Panc1 (cell line): ENCODE data around the gene C19orf12. TPM values are rescaled to one million over a fixed set of nuclear protein-coding genes. Genes with fewer than 3 reads are reported as not detected.

Source experiments
- ATAC-seq: fragments of 200-7000 bp; cut with Tn5 transposase; 2 replicates; pipeline ENCODE4 v1.9.1; 2020; ENCODE audit warnings: mild to moderate bottlenecking, moderate library complexity
- BruUV-seq: library from RNA; stranded (reverse); fragments of 400-500 nt; replicated peaks from 2 replicates; lab custom pipeline; 2021; lab: Mats Ljungman, UMichigan
- CTCF ChIA-PET: fragments of 300-600 bp; sonication (Branson Sonifier 250); formaldehyde crosslinking; loops from one replicate; lab custom pipeline; 2022; ENCODE audit warnings: antibody characterized with exemption; lab: Charles Lee
- POLR2A ChIA-PET: fragments of 300-600 bp; sonication (Branson Sonifier 250); formaldehyde crosslinking; loops from one replicate; lab custom pipeline; 2022; ENCODE audit warnings: antibody characterized with exemption; lab: Charles Lee
- DNase-seq: peaks from one replicate; pipeline ENCODE4 v3.0.0-alpha.2; 2010; ENCODE audit warnings: low read depth, low spot score
- H3K27ac ChIP-seq: 2 replicates; pipeline ENCODE4 v1.5.1; 2011; ENCODE audit warnings: mild to moderate bottlenecking, low read length, inconsistent platforms
- H3K27me3 ChIP-seq: fragments of 200-500 bp; sonication (Bioruptor generic); 2 replicates; pipeline ENCODE4 v1.6.0; 2014; ENCODE audit warnings: low read length, inconsistent platforms; ENCODE audit not compliant: control insufficient read depth, insufficient read depth
- H3K36me3 ChIP-seq: fragments of 200-500 bp; sonication (Bioruptor generic); 2 replicates; pipeline ENCODE4 v1.5.1; 2014; ENCODE audit warnings: inconsistent platforms, mild to moderate bottlenecking, low read length, moderate library complexity; ENCODE audit not compliant: control insufficient read depth, insufficient read depth
- H3K4me1 ChIP-seq: 2 replicates; pipeline ENCODE4 v1.5.1; 2011; ENCODE audit warnings: inconsistent platforms, mild to moderate bottlenecking, low read length, moderate library complexity; ENCODE audit not compliant: control insufficient read depth, insufficient read depth
- H3K4me3 ChIP-seq, 2 experiments: 2 replicates each; pipeline ENCODE4 v1.5.1; 2011 to 2012; ENCODE audit warnings: low read depth in 2 of 2, low read length in 2 of 2, mild to moderate bottlenecking in 2 of 2, inconsistent platforms in 1 of 2, moderate library complexity in 1 of 2
- H3K9me3 ChIP-seq: fragments of 200-500 bp; sonication (Bioruptor generic); 2 replicates; pipeline ENCODE4 v1.5.1; 2014; ENCODE audit warnings: low read depth, mild to moderate bottlenecking, inconsistent platforms, low read length, moderate library complexity; ENCODE audit not compliant: control insufficient read depth, insufficient read depth
- POLR2AphosphoS5 ChIP-seq: IDR thresholded peaks from 2 replicates; pipeline ENCODE4 v1.6.1; 2012; ENCODE audit warnings: mild to moderate bottlenecking, low read depth, low read length, moderate library complexity
- SIN3A ChIP-seq: IDR thresholded peaks from 2 replicates; pipeline ENCODE4 v1.6.1; 2012; ENCODE audit warnings: low read depth, mild to moderate bottlenecking, low read length, moderate library complexity, borderline replicate concordance; ENCODE audit not compliant: insufficient read depth
- TCF7L2 ChIP-seq: IDR thresholded peaks from 2 replicates; pipeline ENCODE4 v1.6.1; 2011; ENCODE audit warnings: mild to moderate bottlenecking, low read depth, low read length, inconsistent platforms
- in situ Hi-C: cut with HindIII; loops from 2 replicates; pipeline ENCODE4 v1.10.0; 2016; ENCODE audit warnings: low sequenced_read_pairs, low pct_unique_long_range_greater_than_20kb
- intact Hi-C: fragments of 100-400 bp; cut with micrococcal nuclease; formaldehyde crosslinking; loops from one replicate; pipeline ENCODE4 v1.10.0; 2022; ENCODE audit not compliant: unreplicated experiment
- total RNA-seq: library from RNA; stranded (reverse); gene quantifications from one replicate; pipeline ENCODE4 v1.2.1, GENCODE V29; 2021; ENCODE audit not compliant: unreplicated experiment
- TF ChIP-seq, protein P1 (sequence below): fragments of 450-650 bp; IDR thresholded peaks from 2 replicates; pipeline ENCODE4 v1.5.1; 2017; ENCODE audit warnings: mild to moderate bottlenecking
- TF ChIP-seq, protein P2 (sequence below), 2 experiments: IDR thresholded peaks; 2 replicates each; pipeline ENCODE4 v1.6.1; 2011 to 2012; ENCODE audit warnings: low read depth in 2 of 2, control low read depth in 1 of 2, low read length in 1 of 2, mild to moderate bottlenecking in 1 of 2, moderate library complexity in 1 of 2; ENCODE audit not compliant: insufficient read depth in 1 of 2

Gene C19orf12
- total RNA-seq, 1 experiment from 2014 or later, result 43.4 TPM

DNA sequence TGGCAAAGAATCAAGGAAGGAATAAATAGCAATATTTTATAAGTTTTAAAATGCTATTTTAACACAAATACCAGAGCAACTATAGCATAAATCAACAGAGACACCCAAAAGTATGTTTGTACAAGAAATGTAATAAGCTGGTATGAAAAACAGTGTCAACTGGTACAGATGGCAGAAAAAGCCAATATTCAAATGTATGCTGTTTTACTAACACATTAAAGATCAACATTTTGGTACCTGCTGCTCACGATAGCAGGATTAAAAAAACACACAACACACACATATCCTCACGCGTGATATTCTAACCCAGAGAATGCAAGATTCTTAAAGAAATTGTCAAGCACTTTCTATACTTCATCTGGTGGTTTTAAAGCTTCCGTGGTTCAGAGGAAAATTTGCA lies 48.1 kb upstream of the C19orf12 start:
- BruUV-seq, result no TSS peak
- H3K9me3 ChIP-seq, result no peaks in the 10 kb centered on the region
- DNase-seq, result no peak
- in situ Hi-C loops, result no loop called here
- ChIA-PET CTCF (interaction anchor here (0.5 kb wide), 1 partner anchor 52 kb away, joined by 3 read pairs; no protein-coding TSS in a partner anchor), POLR2A (no interaction called here)
- TF ChIP-seq, protein P1, sequence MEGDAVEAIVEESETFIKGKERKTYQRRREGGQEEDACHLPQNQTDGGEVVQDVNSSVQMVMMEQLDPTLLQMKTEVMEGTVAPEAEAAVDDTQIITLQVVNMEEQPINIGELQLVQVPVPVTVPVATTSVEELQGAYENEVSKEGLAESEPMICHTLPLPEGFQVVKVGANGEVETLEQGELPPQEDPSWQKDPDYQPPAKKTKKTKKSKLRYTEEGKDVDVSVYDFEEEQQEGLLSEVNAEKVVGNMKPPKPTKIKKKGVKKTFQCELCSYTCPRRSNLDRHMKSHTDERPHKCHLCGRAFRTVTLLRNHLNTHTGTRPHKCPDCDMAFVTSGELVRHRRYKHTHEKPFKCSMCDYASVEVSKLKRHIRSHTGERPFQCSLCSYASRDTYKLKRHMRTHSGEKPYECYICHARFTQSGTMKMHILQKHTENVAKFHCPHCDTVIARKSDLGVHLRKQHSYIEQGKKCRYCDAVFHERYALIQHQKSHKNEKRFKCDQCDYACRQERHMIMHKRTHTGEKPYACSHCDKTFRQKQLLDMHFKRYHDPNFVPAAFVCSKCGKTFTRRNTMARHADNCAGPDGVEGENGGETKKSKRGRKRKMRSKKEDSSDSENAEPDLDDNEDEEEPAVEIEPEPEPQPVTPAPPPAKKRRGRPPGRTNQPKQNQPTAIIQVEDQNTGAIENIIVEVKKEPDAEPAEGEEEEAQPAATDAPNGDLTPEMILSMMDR, result no peak
- TF ChIP-seq POLR2AphosphoS5 (no peak), TCF7L2 (no peak), SIN3A (no peak)
- TF ChIP-seq, protein P2, sequence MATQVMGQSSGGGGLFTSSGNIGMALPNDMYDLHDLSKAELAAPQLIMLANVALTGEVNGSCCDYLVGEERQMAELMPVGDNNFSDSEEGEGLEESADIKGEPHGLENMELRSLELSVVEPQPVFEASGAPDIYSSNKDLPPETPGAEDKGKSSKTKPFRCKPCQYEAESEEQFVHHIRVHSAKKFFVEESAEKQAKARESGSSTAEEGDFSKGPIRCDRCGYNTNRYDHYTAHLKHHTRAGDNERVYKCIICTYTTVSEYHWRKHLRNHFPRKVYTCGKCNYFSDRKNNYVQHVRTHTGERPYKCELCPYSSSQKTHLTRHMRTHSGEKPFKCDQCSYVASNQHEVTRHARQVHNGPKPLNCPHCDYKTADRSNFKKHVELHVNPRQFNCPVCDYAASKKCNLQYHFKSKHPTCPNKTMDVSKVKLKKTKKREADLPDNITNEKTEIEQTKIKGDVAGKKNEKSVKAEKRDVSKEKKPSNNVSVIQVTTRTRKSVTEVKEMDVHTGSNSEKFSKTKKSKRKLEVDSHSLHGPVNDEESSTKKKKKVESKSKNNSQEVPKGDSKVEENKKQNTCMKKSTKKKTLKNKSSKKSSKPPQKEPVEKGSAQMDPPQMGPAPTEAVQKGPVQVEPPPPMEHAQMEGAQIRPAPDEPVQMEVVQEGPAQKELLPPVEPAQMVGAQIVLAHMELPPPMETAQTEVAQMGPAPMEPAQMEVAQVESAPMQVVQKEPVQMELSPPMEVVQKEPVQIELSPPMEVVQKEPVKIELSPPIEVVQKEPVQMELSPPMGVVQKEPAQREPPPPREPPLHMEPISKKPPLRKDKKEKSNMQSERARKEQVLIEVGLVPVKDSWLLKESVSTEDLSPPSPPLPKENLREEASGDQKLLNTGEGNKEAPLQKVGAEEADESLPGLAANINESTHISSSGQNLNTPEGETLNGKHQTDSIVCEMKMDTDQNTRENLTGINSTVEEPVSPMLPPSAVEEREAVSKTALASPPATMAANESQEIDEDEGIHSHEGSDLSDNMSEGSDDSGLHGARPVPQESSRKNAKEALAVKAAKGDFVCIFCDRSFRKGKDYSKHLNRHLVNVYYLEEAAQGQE (IDR thresholded peaks at IDR 0.05; ENCODE audit: insufficient read depth in 1 of 2, low read depth in 2 of 2, low read length in 1 of 2), result no peak
- no peak overlapping the region for H3K4me3 ChIP-seq
- no peaks in the 10 kb centered on the region for H3K36me3 ChIP-seq
- H3K4me1 ChIP-seq, result no peaks in the 10 kb centered on the region
- no peak for ATAC-seq
- no peaks in the 10 kb centered on the region for H3K27me3 ChIP-seq
- H3K27ac ChIP-seq, result no peak overlapping the region
- intact Hi-C loops, result no loop called here

DNA sequence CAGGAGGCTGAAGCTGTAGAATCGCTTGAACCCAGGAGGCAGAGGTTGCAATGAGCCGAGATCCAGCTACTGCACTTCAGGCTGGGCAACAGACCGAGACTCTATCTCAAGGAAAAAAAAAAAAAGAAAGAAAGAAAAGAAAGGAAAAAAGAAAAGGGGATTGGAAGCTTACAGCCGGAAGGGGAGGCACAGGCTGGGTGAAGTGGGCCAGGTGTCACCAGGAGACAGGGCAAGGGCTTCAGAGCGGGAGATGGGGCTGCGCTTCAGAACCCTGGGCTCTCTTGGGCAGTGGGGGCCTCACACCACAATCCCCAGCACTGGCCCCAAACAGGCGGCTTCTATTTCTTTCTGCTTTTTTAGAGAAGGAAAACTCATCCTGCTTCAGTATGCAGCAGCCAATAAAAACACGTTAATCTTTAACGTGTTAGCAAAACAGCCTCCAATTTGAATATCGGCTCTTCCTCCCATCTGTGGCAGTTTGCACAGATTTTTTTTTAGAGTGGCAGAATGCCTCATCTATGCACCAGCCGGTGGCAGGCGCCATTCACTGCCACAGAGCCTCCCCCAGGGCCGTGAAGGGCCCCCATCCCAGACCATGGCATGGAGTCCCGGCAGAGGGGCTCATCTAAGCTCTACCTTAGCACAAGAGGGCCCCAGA lies 46.6 kb upstream of the C19orf12 start:
- Histone ChIP-seq H3K4me1 (no peaks in the 10 kb centered on the region), H3K9me3 (no peaks in the 10 kb centered on the region), H3K36me3 (no peaks in the 10 kb centered on the region), H3K4me3 (no peak overlapping the region), H3K27ac (no peak overlapping the region), H3K27me3 (no peaks in the 10 kb centered on the region)
- intact Hi-C loops, result no loop called here
- ATAC-seq (no peak), DNase-seq (no peak)
- BruUV-seq, result no TSS peak
- in situ Hi-C loops, result no loop called here
- ChIA-PET CTCF (interaction anchor here (0.6 to 1.2 kb wide), 2 partner anchors 60 to 231 kb away, joined by 4 to 7 read pairs; no protein-coding TSS in a partner anchor), POLR2A (interaction anchor here (0.7 kb wide), 1 partner anchor 57 kb away, joined by 5 read pairs; no protein-coding TSS in a partner anchor)
- TF ChIP-seq, protein P2 (IDR thresholded peaks at IDR 0.05; ENCODE audit: insufficient read depth in 1 of 2, low read depth in 2 of 2, low read length in 1 of 2), result no peak
- TF ChIP-seq TCF7L2 (no peak), SIN3A (no peak), POLR2AphosphoS5 (no peak)
- TF ChIP-seq, protein P1, result no peak
